Left lung (tissue), 10 donors: ENCODE measurements around the gene ARPC1B. TPM values are rescaled to one million over a fixed set of nuclear protein-coding genes. Genes with fewer than 3 reads are reported as not detected.
"Not testable (repeated sequence)": the region's sequence is repeated elsewhere in the genome, so short reads cannot be mapped to it uniquely, and the experiment has no call there.

Experiments used
- ATAC-seq: fragments of 200-7000 bp; cut with Tn5 transposase; one replicate; pipeline ENCODE4 v1.9.1; 2020; ENCODE audit warnings: moderate library complexity
- DNase-seq, 4 donors: peaks; one replicate each; pipeline ENCODE4 v3.0.0-alpha.2; 2013 to 2020
- H3K27ac ChIP-seq, 2 donors: fragments of 200-600 bp; sonication (generic) in 1 of 2; one replicate each; pipeline versions ENCODE4 v1.5.0 to v1.8.0; 2020 to 2021
- H3K27me3 ChIP-seq, 2 donors: fragments of 200-600 bp; sonication (generic) in 1 of 2; one replicate each; pipeline versions ENCODE4 v1.5.0 to v1.8.0; 2020 to 2021
- H3K36me3 ChIP-seq, 2 donors: fragments of 200-600 bp; sonication (generic) in 1 of 2; one replicate each; pipeline versions ENCODE4 v1.5.0 to v1.8.0; 2020 to 2021
- H3K4me1 ChIP-seq, 2 donors: fragments of 200-600 bp; one replicate each; pipeline ENCODE4 v1.8.0; 2021
- H3K4me3 ChIP-seq, 2 donors: fragments of 200-600 bp; sonication (generic) in 1 of 2; one replicate each; pipeline versions ENCODE4 v1.5.0 to v1.8.0; 2020 to 2021; ENCODE audit warnings: mild to moderate bottlenecking in 1 of 2
- H3K9me3 ChIP-seq, 2 donors: fragments of 200-600 bp; sonication (generic) in 1 of 2; one replicate each; pipeline versions ENCODE4 v1.5.0 to v1.8.0; 2020 to 2021
- CTCF ChIP-seq, 2 donors: fragments of 200-600 bp; sonication (generic) in 1 of 2; IDR thresholded peaks; one replicate each; pipeline versions ENCODE4 v1.5.0 to v1.8.0; 2021; ENCODE audit warnings: antibody characterized with exemption in 2 of 2
- intact Hi-C, 2 donors: fragments of 100-400 bp; cut with DNase I; formaldehyde crosslinking; loops; one replicate each; pipeline versions ENCODE4 v1.11.2 to v1.14.2; 2022
- polyA plus RNA-seq, 6 donors: library from polyadenylated mRNA; unstranded; fragments of 120-200 nt; gene quantifications; one replicate each; pipeline ENCODE4 v1.2.1, GENCODE V29; 2013; ENCODE audit not compliant: insufficient read length in 6 of 6
- total RNA-seq, 2 donors: library from RNA; stranded (reverse); fragmentation: NEBNext Ultra II Directional; extraction: Animal tissue kit (Norgen Biotek cat#: 25700); gene quantifications; one replicate each; pipeline ENCODE4 v1.2.1, GENCODE V29; 2021
- donor health status: DM: no; HTN: yes; CAD: no.
- donor health status: DM: no; HTN: no; CAD: no.

Gene ARPC1B
- total and polyA plus RNA-seq, 8 donors, result 37.1 to 311 (median 50.1) TPM

GRCh38 chr7:99385564-99385963 lies 11.0 kb downstream of the ARPC1B start:
- TF ChIP-seq CTCF (IDR thresholded peaks at IDR 0.05), result no peak
- Histone ChIP-seq H3K4me1 (peaks cover 8 to 53% of the 10 kb centered on the region in 2 donors), H3K9me3 (no peaks in the 10 kb centered on the region), H3K36me3 (peaks cover 0 to 79% of the 10 kb centered on the region in 2 donors), H3K27ac (peak overlapping the region in 1 of 2 donors; percentile 53), H3K27me3 (no peaks in the 10 kb centered on the region), H3K4me3 (no peak overlapping the region)
- ATAC-seq (no peak), DNase-seq (peak in 1 of 4 donors; percentile 76)
- intact Hi-C loops, result no loop called here

- no peak overlapping the region for H3K27ac ChIP-seq
- peak; percentile 35 for ATAC-seq
- H3K36me3 ChIP-seq, result peaks cover 0 to 79% of the 10 kb centered on the region in 2 donors
- no peaks in the 10 kb centered on the region for H3K9me3 ChIP-seq
- H3K4me3 ChIP-seq, result no peak overlapping the region
- intact Hi-C loops, result no loop called here
- peaks cover 0 to 52% of the 10 kb centered on the region in 2 donors for H3K4me1 ChIP-seq
- no peaks in the 10 kb centered on the region for H3K27me3 ChIP-seq
- DNase-seq, result peak in 1 of 4 donors; percentile 38
- no peak for TF ChIP-seq CTCF (IDR thresholded peaks at IDR 0.05)
These were observed 12.2 kb downstream of the ARPC1B start for GRCh38 chr7:99386584-99387238.

GRCh38 chr7:99387239-99387635 lies 12.7 kb downstream of the ARPC1B start:
- H3K9me3 ChIP-seq, intact Hi-C loops, H3K27me3 ChIP-seq, H3K27ac ChIP-seq, ATAC-seq, H3K4me3 ChIP-seq: not testable (repeated sequence)
- peaks cover 2 to 52% of the 10 kb centered on the region in 2 donors for H3K4me1 ChIP-seq
- DNase-seq, result peak in 1 of 4 donors; percentile 36
- H3K36me3 ChIP-seq, result peaks cover 0 to 79% of the 10 kb centered on the region in 2 donors

- Histone ChIP-seq H3K9me3 (no peaks in the 10 kb centered on the region), H3K27me3 (no peaks in the 10 kb centered on the region), H3K4me1 (peaks cover 8 to 53% of the 10 kb centered on the region in 2 donors), H3K27ac (no peak overlapping the region), H3K4me3 (no peak overlapping the region), H3K36me3 (peaks cover 0 to 79% of the 10 kb centered on the region in 2 donors)
- peak in 1 of 4 donors; percentile 73 for DNase-seq
- no peak for ATAC-seq
- intact Hi-C loops, result no loop called here
- no peak for TF ChIP-seq CTCF (IDR thresholded peaks at IDR 0.05)
These were observed 13.4 kb downstream of the ARPC1B start for GRCh38 chr7:99387912-99388311.

GRCh38 chr7:99389772-99390171 lies 15.2 kb downstream of the ARPC1B start:
- intact Hi-C loops, result no loop called here
- no peaks in the 10 kb centered on the region for H3K9me3 ChIP-seq
- no peak overlapping the region for H3K27ac ChIP-seq
- DNase-seq, result peak in 1 of 4 donors; percentile 74
- H3K36me3 ChIP-seq, result peaks cover 0 to 96% of the 10 kb centered on the region in 2 donors
- no peaks in the 10 kb centered on the region for H3K27me3 ChIP-seq
- no peak overlapping the region for H3K4me3 ChIP-seq
- TF ChIP-seq CTCF (IDR thresholded peaks at IDR 0.05), result no peak
- ATAC-seq, result no peak
- peaks cover 16 to 49% of the 10 kb centered on the region in 2 donors for H3K4me1 ChIP-seq
